ENCODE results near the gene HNRNPH3. TPM values are rescaled to one million over a fixed set of nuclear protein-coding genes. Genes with fewer than 3 reads are reported as not detected.
"Not testable (repeated sequence)": the region's sequence is repeated elsewhere in the genome, so short reads cannot be mapped to it uniquely, and the experiment has no call there.

Gene HNRNPH3
- polyA plus RNA-seq, 1 donor: 252 TPM

- Histone ChIP-seq H3K4me3 (ENCODE audit: low read length) (no peak overlapping the region), H3K4me1 (ENCODE audit: control insufficient read depth, insufficient read depth, low read length) (peaks cover 6% of the 10 kb centered on the region), H3K36me3 (ENCODE audit: control insufficient read depth, insufficient read depth, low read length) (peaks cover 11% of the 10 kb centered on the region), H3K9me3 (ENCODE audit: control insufficient read depth, low read depth, low read length) (no peaks in the 10 kb centered on the region), H3K27me3 (ENCODE audit: control insufficient read depth, insufficient read depth, low read length) (no peaks in the 10 kb centered on the region), H3K27ac (ENCODE audit: low read length) (no peak overlapping the region)
- no CpG with 5 or more reads among the region's 2 CpGs for WGBS (ENCODE audit: insufficient coverage, low lambda C conversion rate)
- DNase-seq: no peak
Measured at GRCh38 chr10:68302503-68302823, 29.4 kb upstream of the HNRNPH3 start.

- Histone ChIP-seq H3K9me3 (ENCODE audit: control insufficient read depth, low read depth, low read length) (no peaks in the 10 kb centered on the region), H3K27ac (ENCODE audit: low read length) (no peak overlapping the region)
- no CpG with 5 or more reads among the region's 5 CpGs for WGBS (ENCODE audit: insufficient coverage, low lambda C conversion rate)
Measured at GRCh38 chr10:68302871-68303270, 29.0 kb upstream of the HNRNPH3 start.

DNA sequence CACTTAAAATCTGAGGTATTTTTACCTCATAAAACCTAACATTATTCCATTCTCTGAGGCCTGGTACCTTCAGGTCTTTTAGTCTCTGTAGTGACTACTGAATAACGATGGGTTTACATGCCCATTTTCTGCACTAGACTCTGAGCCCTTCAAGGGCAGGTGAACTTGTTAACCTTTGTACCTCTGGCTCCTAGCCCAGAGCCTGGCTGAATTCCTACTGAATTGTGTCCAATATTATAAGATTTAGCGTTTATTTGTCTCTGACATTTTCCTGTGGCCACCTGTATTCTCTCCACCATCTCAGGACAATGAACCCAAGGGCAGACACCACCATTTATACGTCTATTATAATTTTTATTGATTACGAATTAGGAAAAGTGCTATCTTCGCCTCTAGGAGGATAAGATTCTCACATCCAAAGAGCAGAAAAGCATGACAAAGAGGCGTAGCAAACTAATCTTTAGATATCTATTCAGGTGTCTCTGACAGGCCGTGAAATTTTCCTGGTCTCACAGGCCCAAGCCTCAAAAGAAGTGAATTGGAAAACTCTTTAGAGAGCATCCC, 27.9 kb upstream of the HNRNPH3 start:
- no peaks in the 10 kb centered on the region for H3K9me3 ChIP-seq (ENCODE audit: control insufficient read depth, low read depth, low read length)
- H3K27me3 ChIP-seq (ENCODE audit: control insufficient read depth, insufficient read depth, low read length): no peaks in the 10 kb centered on the region
- peaks cover 11% of the 10 kb centered on the region for H3K36me3 ChIP-seq (ENCODE audit: control insufficient read depth, insufficient read depth, low read length)
- WGBS (ENCODE audit: insufficient coverage, low lambda C conversion rate): 80% methylated on average over 1 of the region's 7 CpGs
- peak in 1 of 2 donors; percentile 65 for DNase-seq
- H3K4me1 ChIP-seq (ENCODE audit: control insufficient read depth, insufficient read depth, low read length): peaks cover 6% of the 10 kb centered on the region
- H3K27ac ChIP-seq (ENCODE audit: low read length): peak overlapping the region; percentile 33
- H3K4me3 ChIP-seq (ENCODE audit: low read length): peak overlapping the region; percentile 23

More at GRCh38 chr10:68302871-68303270, 29.0 kb upstream of the HNRNPH3 start:
- H3K4me1 ChIP-seq (ENCODE audit: control insufficient read depth, insufficient read depth, low read length): peaks cover 6% of the 10 kb centered on the region
- no peak for DNase-seq
- no peak overlapping the region for H3K4me3 ChIP-seq (ENCODE audit: low read length)
- peaks cover 11% of the 10 kb centered on the region for H3K36me3 ChIP-seq (ENCODE audit: control insufficient read depth, insufficient read depth, low read length)
- H3K27me3 ChIP-seq (ENCODE audit: control insufficient read depth, insufficient read depth, low read length): no peaks in the 10 kb centered on the region

- no peaks in the 10 kb centered on the region for H3K27me3 ChIP-seq (ENCODE audit: control insufficient read depth, insufficient read depth, low read length)
- no peaks in the 10 kb centered on the region for H3K4me1 ChIP-seq (ENCODE audit: control insufficient read depth, insufficient read depth, low read length)
- peak overlapping the region; percentile 82 for H3K27ac ChIP-seq (ENCODE audit: low read length)
- peak overlapping the region; percentile 68 for H3K4me3 ChIP-seq (ENCODE audit: low read length)
- H3K9me3 ChIP-seq (ENCODE audit: control insufficient read depth, low read depth, low read length): no peaks in the 10 kb centered on the region
- WGBS (ENCODE audit: insufficient coverage, low lambda C conversion rate): no CpG with 5 or more reads among the region's 1 CpG
- peaks cover 4% of the 10 kb centered on the region for H3K36me3 ChIP-seq (ENCODE audit: control insufficient read depth, insufficient read depth, low read length)
- DNase-seq: peak in 1 of 2 donors; percentile 68
Measured at GRCh38 chr10:68305854-68306253, 26.0 kb upstream of the HNRNPH3 start.

GRCh38 chr10:68310531-68310930, 21.3 kb upstream of the HNRNPH3 start:
- Histone ChIP-seq H3K9me3 (ENCODE audit: control insufficient read depth, low read depth, low read length) (no peaks in the 10 kb centered on the region), H3K36me3 (ENCODE audit: control insufficient read depth, insufficient read depth, low read length) (no peaks in the 10 kb centered on the region), H3K27ac (ENCODE audit: low read length) (no peak overlapping the region), H3K4me3 (ENCODE audit: low read length) (no peak overlapping the region), H3K27me3 (ENCODE audit: control insufficient read depth, insufficient read depth, low read length) (no peaks in the 10 kb centered on the region), H3K4me1 (ENCODE audit: control insufficient read depth, insufficient read depth, low read length) (no peaks in the 10 kb centered on the region)
- DNase-seq: no peak

DNA sequence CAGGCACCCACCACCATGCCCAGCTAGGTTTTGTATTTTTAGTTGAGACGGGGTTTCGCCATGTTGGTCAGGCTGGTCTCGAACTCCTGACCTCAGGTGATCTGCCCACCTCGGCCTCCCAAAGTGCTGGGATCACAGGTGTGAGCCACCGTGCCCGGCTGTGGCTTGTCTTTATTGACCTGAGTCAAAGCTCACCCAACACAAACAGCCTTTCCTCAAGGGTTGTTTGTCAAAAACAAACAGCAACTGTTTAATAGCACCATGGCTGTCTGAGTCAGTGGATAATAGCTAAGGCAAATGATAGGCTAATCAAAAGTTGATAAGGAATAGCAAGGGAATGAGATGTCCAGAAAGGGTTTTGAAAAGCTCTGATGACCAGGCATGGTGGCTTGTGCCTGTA, 16.9 kb upstream of the HNRNPH3 start:
- not testable (repeated sequence) for H3K27me3 ChIP-seq (ENCODE audit: control insufficient read depth, insufficient read depth, low read length); H3K4me3 ChIP-seq (ENCODE audit: low read length); H3K36me3 ChIP-seq (ENCODE audit: control insufficient read depth, insufficient read depth, low read length); H3K27ac ChIP-seq (ENCODE audit: low read length); DNase-seq; H3K4me1 ChIP-seq (ENCODE audit: control insufficient read depth, insufficient read depth, low read length)
- WGBS (ENCODE audit: insufficient coverage, low lambda C conversion rate): no CpG with 5 or more reads among the region's 6 CpGs
- H3K9me3 ChIP-seq (ENCODE audit: control insufficient read depth, low read depth, low read length): peaks cover 21% of the 10 kb centered on the region

GRCh38 chr10:68315582-68315981, 16.3 kb upstream of the HNRNPH3 start:
- no peaks in the 10 kb centered on the region for H3K36me3 ChIP-seq (ENCODE audit: control insufficient read depth, insufficient read depth, low read length)
- no peak overlapping the region for H3K27ac ChIP-seq (ENCODE audit: low read length)
- H3K4me1 ChIP-seq (ENCODE audit: control insufficient read depth, insufficient read depth, low read length): peaks cover 2% of the 10 kb centered on the region
- no peak overlapping the region for H3K4me3 ChIP-seq (ENCODE audit: low read length)
- no CpG with 5 or more reads among the region's 1 CpG for WGBS (ENCODE audit: insufficient coverage, low lambda C conversion rate)
- H3K9me3 ChIP-seq (ENCODE audit: control insufficient read depth, low read depth, low read length): peaks cover 21% of the 10 kb centered on the region
- H3K27me3 ChIP-seq (ENCODE audit: control insufficient read depth, insufficient read depth, low read length): no peaks in the 10 kb centered on the region
- DNase-seq: no peak

DNA sequence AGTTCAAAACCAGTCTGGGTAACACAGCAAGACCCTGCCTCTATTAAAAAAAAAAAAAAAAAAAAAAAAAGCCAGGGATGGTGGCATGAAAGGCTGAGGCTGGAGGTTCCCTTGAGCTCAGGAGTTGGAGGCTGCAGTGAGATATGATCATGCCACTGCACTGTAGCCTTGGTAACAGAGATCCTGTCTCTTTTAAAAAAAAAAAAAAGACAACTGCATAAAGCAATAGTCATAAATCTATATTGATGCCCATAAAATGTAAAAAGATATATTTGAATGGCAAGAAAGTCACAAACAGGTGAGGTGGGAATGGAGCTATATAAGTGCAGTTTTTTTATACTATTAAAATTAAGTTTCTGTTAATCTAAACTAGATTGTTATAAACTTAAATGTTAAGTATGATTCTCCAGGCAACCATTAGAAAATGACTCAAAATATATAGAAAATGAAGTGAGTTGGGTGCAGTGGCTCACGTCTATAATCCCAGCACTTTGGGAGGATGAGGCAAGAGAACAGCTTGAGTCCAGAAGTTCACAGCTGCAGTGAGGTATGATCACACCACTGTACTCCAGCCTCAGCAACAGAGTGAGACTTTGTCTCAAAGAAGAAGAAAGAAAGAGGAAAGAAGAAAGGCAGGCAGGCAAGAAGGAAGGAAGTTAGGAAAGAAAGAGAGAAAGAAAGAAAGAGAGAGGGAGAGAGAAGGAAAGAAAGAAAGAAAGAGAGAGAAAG, 13.4 kb upstream of the HNRNPH3 start:
- Histone ChIP-seq H3K4me1 (ENCODE audit: control insufficient read depth, insufficient read depth, low read length) (peaks cover 2% of the 10 kb centered on the region), H3K27ac (ENCODE audit: low read length) (peak overlapping the region; percentile 79), H3K27me3 (ENCODE audit: control insufficient read depth, insufficient read depth, low read length) (no peaks in the 10 kb centered on the region), H3K9me3 (ENCODE audit: control insufficient read depth, low read depth, low read length) (peaks cover 21% of the 10 kb centered on the region), H3K4me3 (ENCODE audit: low read length) (no peak overlapping the region), H3K36me3 (ENCODE audit: control insufficient read depth, insufficient read depth, low read length) (no peaks in the 10 kb centered on the region)
- DNase-seq: peak; percentile 70 to 81
- WGBS (ENCODE audit: insufficient coverage, low lambda C conversion rate): no CpG with 5 or more reads among the region's 1 CpG

DNA sequence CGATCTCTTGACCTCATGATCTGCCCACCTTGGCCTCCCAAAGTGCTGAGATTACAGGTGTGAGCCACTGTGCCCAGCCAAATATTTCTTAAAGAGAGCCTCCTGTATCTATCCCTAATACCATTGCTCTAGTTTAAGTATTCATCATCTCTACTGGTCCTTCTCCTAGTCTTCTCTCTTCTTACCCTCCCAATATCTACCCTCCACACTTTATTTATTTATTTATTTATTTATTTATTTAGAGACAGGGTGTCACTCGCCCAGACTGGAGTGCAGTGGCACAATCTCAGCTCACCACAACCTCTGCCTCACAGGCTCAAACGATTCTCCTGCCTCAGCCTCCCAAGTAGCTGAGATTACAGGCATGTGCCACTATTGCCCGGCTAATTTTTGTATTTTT, 7.5 kb upstream of the HNRNPH3 start:
- not testable (repeated sequence) for H3K36me3 ChIP-seq (ENCODE audit: control insufficient read depth, insufficient read depth, low read length); H3K4me3 ChIP-seq (ENCODE audit: low read length); H3K4me1 ChIP-seq (ENCODE audit: control insufficient read depth, insufficient read depth, low read length); H3K27me3 ChIP-seq (ENCODE audit: control insufficient read depth, insufficient read depth, low read length); H3K9me3 ChIP-seq (ENCODE audit: control insufficient read depth, low read depth, low read length); DNase-seq; H3K27ac ChIP-seq (ENCODE audit: low read length)
- WGBS (ENCODE audit: insufficient coverage, low lambda C conversion rate): no CpG with 5 or more reads among the region's 4 CpGs

DNA sequence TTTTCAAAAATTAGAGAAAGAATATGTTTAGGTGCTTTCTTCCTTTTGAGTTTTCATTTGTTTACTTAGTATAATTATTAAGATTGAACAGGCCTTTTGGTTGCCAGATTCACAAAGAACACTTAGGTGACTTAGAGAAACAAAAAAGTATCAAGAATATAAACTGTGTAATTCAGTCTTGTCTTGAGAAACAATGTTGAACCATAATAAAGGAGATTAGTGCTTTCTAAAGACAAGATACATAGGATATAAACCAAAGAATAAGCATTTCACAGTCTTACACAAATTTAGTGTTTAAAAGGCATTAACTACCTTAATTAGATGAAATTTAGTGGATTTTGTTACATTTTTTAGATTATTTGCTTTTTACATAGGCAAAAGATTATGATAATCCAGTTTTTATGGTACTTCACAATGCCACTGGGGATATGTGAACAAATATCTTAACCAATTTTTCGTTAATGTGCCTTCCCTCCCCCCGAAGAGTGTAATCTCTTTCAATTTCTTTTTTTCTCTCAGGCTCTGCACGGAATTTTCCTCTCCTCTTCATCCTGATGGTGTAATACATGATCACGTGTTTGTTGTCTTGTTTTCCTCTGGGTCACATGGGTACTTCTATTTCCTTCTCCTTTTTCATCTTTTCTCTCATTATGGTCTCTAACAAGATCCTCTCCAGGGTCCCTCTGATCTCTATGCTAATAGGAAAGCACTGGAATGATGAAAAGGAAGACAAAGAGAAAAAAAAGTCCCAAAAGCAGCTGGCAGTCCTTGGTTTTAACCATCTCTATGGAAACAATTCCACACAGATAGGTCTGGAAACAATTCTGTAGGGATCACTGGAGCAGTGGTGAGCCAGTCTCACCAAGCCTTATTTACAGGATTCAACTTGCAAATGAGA, 3.7 kb upstream of the HNRNPH3 start:
- whole genome bisulfite sequencing (ENCODE audit: insufficient coverage, low lambda C conversion rate): 50% methylated on average over 4 of the region's 4 CpGs

More for the DNA sequence above, 3.7 kb upstream of the HNRNPH3 start:
- H3K27me3 ChIP-seq (ENCODE audit: control insufficient read depth, insufficient read depth, low read length): no peaks in the 10 kb centered on the region
- no peaks in the 10 kb centered on the region for H3K36me3 ChIP-seq (ENCODE audit: control insufficient read depth, insufficient read depth, low read length)
- no peak overlapping the region for H3K4me3 ChIP-seq (ENCODE audit: low read length)
- peaks cover 13% of the 10 kb centered on the region for H3K4me1 ChIP-seq (ENCODE audit: control insufficient read depth, insufficient read depth, low read length)
- H3K27ac ChIP-seq (ENCODE audit: low read length): peak overlapping the region; percentile 59
- no peaks in the 10 kb centered on the region for H3K9me3 ChIP-seq (ENCODE audit: control insufficient read depth, low read depth, low read length)
- DNase-seq: peak in 1 of 2 donors; percentile 48

Data from large intestine (tissue), 3 donors.